HG03196 (cell line): Measurements from ENCODE around the gene PADI4.

ENCODE experiments used
- ATAC-seq: cut with Tn5 transposase; IDR thresholded peaks from one replicate; pipeline ENCODE4 v1.9.1; 2021; ENCODE audit not compliant: unreplicated experiment

Gene PADI4

DNA sequence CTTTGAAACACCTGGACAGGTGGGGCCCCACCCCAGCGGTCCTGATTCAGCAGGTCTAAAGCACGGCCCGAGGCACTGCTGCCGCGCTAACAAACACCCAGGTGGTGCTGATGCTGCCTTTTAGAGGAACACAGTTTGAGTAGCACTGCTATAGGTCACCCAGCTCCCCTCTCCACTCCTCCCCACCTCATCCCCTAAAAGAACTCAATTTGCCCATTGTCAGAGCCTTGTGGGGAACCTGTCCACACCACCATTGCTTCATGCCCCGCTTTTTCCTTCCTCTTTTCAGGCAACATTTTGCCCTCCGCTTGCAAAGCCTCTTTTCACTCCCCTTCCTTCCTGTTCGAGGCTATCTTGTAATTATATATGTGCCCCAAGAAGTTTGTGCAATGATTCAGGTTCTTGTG, 26.2 kb upstream of the PADI4 start:
- ATAC-seq: no peak

- ATAC-seq: no peak
Measured at GRCh38 chr1:17282836-17283235, 25.2 kb upstream of the PADI4 start.

- no peak for ATAC-seq
Measured at GRCh38 chr1:17286646-17287045, 21.4 kb upstream of the PADI4 start.

DNA sequence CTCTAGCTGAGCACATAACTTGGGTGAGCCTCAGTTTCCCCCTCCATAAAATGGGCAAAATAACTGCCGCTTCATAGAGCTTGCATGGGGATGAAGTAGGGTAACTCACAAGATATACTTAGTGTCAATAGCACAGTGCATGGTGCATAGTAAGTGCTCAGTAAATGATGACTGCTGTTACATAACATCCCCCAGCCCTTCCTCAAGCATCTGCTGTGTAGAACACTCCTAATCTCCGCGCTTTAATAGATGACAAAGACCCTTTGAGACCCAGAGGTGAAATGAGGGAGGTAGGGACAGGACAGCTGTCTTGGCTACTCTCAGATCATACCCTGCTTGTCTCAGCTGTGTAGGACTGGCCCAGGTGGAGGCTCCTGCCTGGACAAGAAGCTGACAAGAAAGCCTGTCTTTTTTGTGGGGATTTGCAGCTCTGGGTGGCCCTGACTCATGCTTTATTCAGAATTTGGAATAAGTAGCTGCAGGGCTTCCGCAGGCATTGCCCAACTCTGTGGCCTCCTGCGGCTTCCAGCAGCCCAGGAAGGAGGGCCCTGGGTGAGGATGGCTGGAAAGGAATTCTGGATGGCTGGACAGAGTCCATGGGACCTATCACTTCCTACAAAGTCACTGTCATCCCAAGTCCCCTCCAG, 20.7 kb upstream of the PADI4 start:
- no peak for ATAC-seq

GRCh38 chr1:17289721-17290120, 18.3 kb upstream of the PADI4 start:
- ATAC-seq: no peak

DNA sequence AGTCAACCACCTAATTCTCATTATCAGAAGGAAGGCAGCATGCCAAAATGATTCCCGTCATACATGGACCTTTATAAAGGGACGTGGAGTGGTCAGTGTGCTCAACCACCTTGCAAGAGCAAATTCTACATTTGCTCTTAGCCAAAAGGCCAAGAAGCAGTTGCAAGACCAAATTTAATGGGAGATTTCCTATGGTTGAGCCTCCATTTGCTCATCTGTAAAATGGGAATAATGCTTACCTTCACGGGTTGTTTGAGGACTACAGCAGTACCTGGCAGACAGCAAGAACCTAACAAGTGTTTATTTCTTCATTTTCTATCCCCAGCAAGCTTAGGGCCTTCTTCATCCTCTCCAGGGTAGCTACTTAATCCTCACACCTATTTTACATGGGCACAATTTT, 17.4 kb upstream of the PADI4 start:
- ATAC-seq: no peak

GRCh38 chr1:17292299-17293160, 15.5 kb upstream of the PADI4 start:
- no peak for ATAC-seq

DNA sequence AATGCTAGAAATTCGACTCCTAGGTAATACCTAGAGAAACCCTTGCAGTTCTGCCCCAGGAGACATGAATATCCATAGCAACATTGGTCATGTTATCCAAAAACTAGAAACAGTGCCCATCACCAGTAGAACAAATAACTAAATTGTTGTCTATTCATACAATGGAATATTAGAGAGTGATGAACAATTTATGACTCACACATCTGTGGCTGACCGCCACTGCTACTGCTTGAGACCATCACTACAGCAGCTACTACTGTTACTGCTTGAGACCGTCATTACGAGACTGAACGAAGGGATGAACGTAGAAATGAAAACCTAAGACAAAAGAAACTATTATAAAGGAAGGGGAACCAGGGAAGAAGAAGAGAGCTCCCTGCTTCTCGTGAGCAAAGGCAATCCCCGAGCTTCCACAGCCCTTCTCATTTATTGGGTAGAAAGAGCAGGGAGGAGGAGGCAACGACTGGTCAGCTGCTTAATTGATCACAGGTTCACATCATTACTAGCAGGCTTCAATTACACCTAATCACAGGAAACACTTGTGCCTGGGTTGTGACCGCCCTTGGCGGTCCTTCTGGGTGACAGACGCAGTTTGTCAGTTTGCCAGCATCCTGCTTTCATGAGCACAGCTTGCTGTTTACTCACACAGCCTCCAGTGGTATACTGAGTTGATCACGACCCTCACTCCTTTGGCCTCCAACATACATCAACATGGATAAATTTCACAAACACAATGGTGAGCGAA, 14.1 kb upstream of the PADI4 start:
- ATAC-seq: no peak

- no peak for ATAC-seq
Measured at GRCh38 chr1:17295292-17295691, 12.7 kb upstream of the PADI4 start.

DNA sequence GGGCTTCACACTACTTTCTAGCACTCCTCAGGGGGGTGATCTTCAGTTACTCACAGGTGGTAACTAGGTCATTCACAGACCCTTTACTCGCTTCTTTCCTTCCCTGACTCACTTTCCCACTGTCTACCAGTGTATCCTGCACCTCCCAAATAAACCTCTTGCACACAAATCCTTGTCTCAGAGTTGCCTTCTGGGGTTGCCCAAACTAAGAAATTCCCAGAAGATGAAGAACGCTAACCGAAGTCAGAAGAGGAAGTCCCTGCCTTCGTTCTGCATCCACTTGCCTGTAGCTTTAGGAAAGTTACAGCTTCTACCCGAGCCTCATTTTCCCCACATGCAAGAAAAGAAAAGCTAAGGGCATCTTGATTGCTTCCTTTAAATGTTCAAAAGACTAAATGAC, 11.9 kb upstream of the PADI4 start:
- ATAC-seq: no peak

- no peak for ATAC-seq
Measured at GRCh38 chr1:17297991-17298390, 10.0 kb upstream of the PADI4 start.

- ATAC-seq: no peak
Measured at GRCh38 chr1:17301767-17302166, 6.2 kb upstream of the PADI4 start.

GRCh38 chr1:17304151-17304825, 3.7 kb upstream of the PADI4 start:
- ATAC-seq: no peak

DNA sequence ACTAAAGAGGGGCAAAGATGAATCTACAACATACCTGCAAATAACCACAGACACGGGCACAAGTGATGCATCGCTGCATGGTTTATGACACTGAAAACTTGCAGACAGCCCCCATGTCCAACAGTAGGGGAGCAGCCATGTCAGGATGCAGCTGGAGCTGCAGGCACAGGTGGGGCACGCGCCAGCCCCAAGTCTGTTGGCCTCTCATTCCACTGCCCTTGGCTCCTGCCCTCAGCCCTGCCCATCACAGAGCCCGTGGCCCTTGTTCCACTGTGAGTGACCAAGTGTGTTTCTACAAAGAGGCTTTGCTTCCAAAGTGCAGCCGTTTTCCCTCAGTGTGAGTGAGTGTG, 3.2 kb upstream of the PADI4 start:
- no peak for ATAC-seq

GRCh38 chr1:17305576-17306095, 2.4 kb upstream of the PADI4 start:
- no peak for ATAC-seq

GRCh38 chr1:17306407-17306806, 1.6 kb upstream of the PADI4 start:
- ATAC-seq: no peak

DNA sequence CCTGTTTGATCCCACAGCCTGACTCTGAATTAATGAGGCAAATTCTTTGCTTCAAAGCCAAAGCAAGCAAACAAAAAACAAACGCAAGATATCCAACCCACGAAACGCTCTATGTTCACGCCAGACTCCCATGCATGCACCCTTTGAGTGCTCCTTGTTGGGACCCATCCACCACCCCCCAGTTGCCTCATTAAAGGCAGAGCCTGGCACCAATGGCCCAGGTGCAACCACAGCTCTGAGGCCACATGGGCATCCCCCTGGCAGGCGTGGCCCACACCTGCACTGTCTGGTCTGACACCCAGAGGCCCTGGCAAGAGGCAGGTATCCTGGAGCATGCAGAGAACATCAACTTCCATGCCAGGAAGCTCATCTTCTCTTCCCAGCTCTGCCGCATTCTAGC, 1.1 kb upstream of the PADI4 start:
- no peak for ATAC-seq

- ATAC-seq: no peak
Measured at GRCh38 chr1:17307329-17307728, 668 bp upstream of the PADI4 start.

DNA sequence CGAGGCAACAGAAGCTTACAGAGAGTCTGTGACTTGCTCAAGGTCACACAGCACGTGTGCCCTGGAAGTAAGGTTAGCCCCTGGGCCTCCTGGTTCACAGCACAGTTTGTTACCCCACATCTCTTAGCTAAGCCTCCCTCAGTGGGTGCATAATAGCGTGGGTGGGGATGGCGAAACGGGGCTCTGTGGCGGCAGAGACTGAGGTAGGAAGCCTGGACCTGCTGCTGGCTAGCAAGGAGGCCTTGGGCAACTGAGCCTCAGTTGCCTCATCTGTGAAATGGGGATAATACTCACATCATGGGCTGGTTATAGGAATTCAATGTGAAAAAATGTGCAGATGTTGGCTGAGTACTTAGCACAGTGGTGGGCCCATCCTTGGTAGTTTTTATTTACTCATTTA, 596 bp downstream of the PADI4 start:
- no peak for ATAC-seq

- ATAC-seq: no peak
Measured at GRCh38 chr1:17309426-17310067, 1.6 kb downstream of the PADI4 start.
